Stimulated activated CD8-positive, alpha-beta memory T cell treated with anti-CD3 and anti-CD28 coated beads, Interleukin-15, amount 100 ng/mL, for 1 hour (primary cell): ENCODE measurements around the gene BORCS5.
"Not testable (repeated sequence)": the region's sequence is repeated elsewhere in the genome, so short reads cannot be mapped to it uniquely, and the experiment has no call there.

Source experiments
- DNase-seq: peaks from one replicate; pipeline ENCODE4 v3.0.0-alpha.2; 2020; ENCODE audit warnings: low read depth

Gene BORCS5

DNA sequence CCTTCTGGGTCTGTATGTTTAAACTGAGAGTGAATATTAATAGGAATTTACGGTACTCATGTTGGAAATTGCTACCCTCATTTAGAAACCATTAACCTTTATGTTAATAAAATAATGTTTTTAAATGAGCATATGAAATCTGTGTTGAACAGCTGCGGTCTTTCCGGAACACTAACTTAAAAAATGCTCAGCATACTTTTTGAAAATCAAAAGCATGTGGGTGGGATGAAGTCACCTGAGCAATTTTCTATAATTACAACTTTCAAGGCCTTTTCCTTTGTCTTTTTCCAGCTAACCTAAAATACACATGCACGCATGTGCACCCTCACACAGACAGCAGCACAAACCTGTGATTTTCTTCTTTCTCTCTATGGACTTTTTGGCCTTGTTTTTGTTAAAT lies 39.8 kb downstream of the BORCS5 start:
- DNase-seq, result no peak

- no peak for DNase-seq
Observed at GRCh38 chr12:12397184-12397583, 40.3 kb downstream of the BORCS5 start.

GRCh38 chr12:12398026-12398859 lies 41.4 kb downstream of the BORCS5 start:
- DNase-seq, result no peak

GRCh38 chr12:12399161-12399560 lies 42.3 kb downstream of the BORCS5 start:
- no peak for DNase-seq

- no peak for DNase-seq
Observed at GRCh38 chr12:12399776-12400305, 43.0 kb downstream of the BORCS5 start.

DNA sequence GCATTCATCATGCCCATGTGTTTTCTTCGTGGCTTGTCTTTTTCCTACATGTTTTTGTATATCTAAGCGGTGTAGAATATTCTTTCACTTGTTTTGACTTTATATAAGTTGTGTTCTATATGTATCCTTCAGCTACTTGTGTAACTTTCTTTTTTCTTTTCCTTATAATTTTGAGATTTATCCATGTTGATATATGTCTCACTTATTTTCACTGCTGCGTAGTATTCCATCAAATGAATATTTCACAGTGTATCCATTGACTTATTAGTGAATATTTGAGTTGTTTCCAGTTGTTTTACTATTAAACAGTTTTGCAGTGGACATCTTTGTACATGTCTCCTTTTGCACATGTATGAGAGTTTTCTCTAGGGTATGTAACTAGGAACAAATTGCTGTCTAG lies 43.9 kb downstream of the BORCS5 start:
- DNase-seq, result no peak

GRCh38 chr12:12403264-12404248 lies 46.7 kb downstream of the BORCS5 start:
- no peak for DNase-seq

DNA sequence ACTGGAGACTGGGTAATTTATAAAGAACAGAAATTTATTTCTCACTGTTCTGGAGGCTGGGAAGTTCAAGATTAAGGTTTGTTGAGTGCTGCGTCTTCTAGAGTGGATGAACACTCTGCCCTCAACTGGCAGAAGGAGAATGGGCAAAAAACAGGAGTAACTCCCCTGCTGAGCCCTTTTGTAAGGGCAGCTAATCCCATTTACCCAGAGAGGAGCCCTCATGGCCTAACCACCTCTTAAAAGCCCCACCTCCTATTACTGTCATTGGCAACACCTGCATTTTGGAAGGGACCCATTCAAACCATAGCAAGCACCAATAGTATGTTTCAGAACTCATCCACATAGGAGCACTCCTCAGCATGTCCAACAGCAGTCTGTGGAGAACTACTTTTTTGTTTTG lies 47.4 kb downstream of the BORCS5 start:
- DNase-seq, result no peak

DNA sequence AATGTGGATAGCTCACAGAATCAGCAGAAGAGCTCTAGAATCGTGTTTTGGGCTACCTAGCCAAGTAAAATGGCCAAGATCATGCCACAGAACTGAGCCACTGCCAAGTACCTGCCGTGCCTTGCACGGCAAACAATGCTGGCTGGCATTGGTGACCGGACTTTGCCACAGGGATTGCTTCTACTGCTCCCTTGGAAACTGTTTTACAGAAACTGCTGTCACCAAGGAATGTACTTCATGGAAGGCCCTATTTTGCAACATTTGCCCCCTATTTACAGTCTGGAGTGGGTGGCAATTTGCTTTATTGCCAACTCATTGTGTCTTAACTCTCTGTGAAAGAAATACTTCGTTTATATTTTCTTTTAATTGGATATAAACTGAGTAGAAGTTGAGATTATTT lies 49.0 kb downstream of the BORCS5 start:
- DNase-seq, result no peak

- no peak for DNase-seq
Observed at GRCh38 chr12:12406762-12407161, 49.9 kb downstream of the BORCS5 start.

GRCh38 chr12:12408265-12408690 lies 51.4 kb downstream of the BORCS5 start:
- DNase-seq, result no peak

DNA sequence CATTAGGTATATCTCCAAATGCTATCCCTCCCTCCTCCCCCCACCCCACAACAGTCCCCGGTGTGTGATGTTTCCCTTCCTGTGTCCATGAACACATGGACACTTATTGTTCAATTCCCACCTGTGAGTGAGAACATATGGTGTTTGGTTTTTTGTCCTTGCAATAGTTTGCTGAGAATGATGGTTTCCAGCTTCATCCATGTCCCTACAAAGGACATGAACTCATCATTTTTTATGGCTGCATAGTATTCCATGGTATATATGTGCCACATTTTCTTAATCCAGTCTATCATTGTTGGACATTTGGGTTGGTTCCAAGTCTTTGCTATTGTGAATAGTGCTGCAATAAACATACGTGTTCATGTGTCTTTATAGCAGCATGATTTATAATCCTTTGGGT lies 52.5 kb downstream of the BORCS5 start:
- DNase-seq, result not testable (repeated sequence)

DNA sequence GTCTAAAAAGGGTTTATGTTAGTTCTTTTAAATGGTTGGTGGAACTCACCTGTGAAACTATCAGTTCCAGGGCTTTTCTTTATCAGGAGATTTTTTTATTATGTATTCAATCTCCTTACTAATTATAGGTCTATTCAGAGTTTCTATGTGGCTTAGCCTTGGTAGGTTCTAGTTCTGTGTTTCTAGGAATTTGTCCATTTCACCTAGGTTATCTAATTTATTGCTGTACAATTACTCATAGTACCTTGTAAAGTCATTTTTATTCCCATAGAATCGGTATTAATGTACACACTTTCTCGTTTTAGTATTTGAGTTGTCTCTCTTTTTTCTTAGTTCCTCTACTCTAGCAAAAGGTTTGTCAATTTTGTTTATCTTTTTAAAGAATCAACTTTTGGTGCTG lies 59.0 kb downstream of the BORCS5 start:
- DNase-seq, result no peak

GRCh38 chr12:12419165-12419564 lies 62.3 kb downstream of the BORCS5 start:
- not testable (repeated sequence) for DNase-seq

GRCh38 chr12:12423367-12423766 lies 66.5 kb downstream of the BORCS5 start:
- DNase-seq, result no peak

DNA sequence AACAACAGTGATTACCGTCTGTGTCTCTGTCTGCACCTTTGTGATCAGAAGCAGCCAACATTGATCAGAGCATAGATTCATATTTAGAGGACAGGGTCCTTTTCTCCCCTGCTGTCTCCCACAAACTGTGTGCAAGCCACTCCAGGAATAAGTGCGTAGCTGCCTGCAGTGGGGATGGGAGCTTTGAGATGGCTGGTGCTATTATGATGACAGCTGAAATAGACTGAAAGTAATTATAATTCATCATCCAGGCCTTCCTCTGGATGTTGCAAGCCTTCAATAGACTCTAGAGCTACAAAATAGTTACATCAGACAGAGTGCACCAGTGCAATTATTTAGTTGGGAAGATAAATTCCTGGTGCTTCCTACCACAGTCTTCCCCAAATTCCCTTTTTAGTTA lies 68.1 kb downstream of the BORCS5 start:
- no peak for DNase-seq

DNA sequence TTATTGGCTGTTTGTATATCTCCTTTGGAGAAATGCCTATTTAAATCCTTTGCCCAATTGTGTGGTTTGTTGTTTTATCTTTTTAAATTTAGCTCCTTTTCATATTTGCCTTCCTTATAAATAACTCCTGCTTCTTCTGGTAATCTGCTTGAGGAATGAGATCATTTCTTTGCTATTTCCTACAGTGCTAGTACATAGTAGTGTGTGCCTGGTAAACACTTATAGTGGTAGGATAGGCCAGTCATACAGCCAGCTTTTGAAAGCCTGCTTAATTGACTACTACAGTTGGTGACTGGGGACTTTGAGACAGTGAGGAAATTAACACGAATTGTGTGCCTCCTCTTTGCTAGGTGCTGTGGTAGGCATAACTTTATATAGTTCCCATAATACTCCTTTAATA lies 68.7 kb downstream of the BORCS5 start:
- no peak for DNase-seq

- no peak for DNase-seq
Observed at GRCh38 chr12:12427568-12427967, 70.7 kb downstream of the BORCS5 start.

- no peak for DNase-seq
Observed at GRCh38 chr12:12428047-12428446, 71.2 kb downstream of the BORCS5 start.

GRCh38 chr12:12428961-12429657 lies 72.2 kb downstream of the BORCS5 start:
- no peak for DNase-seq

- DNase-seq, result no peak
Observed at GRCh38 chr12:12432364-12432763, 75.5 kb downstream of the BORCS5 start.

DNA sequence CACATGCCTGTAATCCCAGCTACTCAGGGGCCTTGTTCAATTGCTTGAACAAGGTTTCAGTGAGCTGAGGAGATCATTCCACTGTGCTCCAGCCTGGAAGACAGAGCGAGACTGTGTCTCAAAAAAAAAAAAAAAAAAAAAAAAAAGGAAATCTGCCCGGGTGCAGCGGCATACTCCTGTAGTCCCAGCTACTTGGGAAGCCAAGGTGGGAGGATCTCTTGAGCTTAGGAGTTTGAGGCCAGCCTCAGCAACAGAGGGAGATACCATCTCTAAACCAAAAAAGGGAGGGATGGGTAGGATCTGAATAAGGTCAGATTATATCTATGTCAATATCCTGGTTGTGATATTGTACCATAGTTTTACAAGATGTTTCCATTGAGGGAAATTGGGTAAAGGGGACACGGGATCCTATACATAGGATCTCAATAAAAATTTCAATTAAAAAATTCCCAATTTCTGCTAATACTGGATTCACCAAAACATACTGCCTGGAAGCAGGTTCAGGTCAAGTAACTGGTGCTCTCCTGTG lies 76.4 kb downstream of the BORCS5 start:
- DNase-seq, result no peak
